Spleen (tissue), 11 donors: ENCODE data around the gene HDAC3. TPM values are rescaled to one million over a fixed set of nuclear protein-coding genes. Genes with fewer than 3 reads are reported as not detected.

ENCODE experiments used
- DNase-seq: peaks from one replicate; pipeline ENCODE4 v3.0.0-alpha.2; 2020
- H3K27ac ChIP-seq, 8 donors: fragments of 200-600 bp; sonication (generic) in 7 of 8; 1 replicate in 4 of 8; 2 replicates in 4 of 8; pipeline versions ENCODE4 v1.5.0 to v1.8.0; 2016 to 2021; ENCODE audit warnings: inconsistent platforms in 4 of 8, mild to moderate bottlenecking in 4 of 8, moderate library complexity in 1 of 8
- H3K27me3 ChIP-seq, 7 donors: fragments of 200-600 bp; sonication (generic) in 6 of 7; replicated peaks in 1 of 7; 1 replicate in 4 of 7; 2 replicates in 3 of 7; pipeline versions ENCODE4 v1.5.0 to v1.8.0; 2016 to 2021; ENCODE audit warnings: inconsistent platforms in 3 of 7, mild to moderate bottlenecking in 1 of 7
- H3K36me3 ChIP-seq, 6 donors: fragments of 200-600 bp; sonication (generic) in 5 of 6; 1 replicate in 4 of 6; 2 replicates in 2 of 6; pipeline versions ENCODE4 v1.5.0 to v1.8.0; 2016 to 2021; ENCODE audit warnings: inconsistent platforms in 2 of 6
- H3K4me1 ChIP-seq, 6 donors: fragments of 200-600 bp; sonication (generic) in 5 of 6; 1 replicate in 3 of 6; 2 replicates in 3 of 6; pipeline versions ENCODE4 v1.5.0 to v1.8.0; 2016 to 2021; ENCODE audit warnings: inconsistent platforms in 3 of 6
- H3K4me3 ChIP-seq, 8 donors: fragments of 200-600 bp; sonication (generic) in 7 of 8; 1 replicate in 4 of 8; 2 replicates in 4 of 8; pipeline versions ENCODE4 v1.5.0 to v1.8.0; 2016 to 2021; ENCODE audit warnings: inconsistent platforms in 4 of 8, mild to moderate bottlenecking in 4 of 8, moderate library complexity in 2 of 8
- H3K9me3 ChIP-seq, 8 donors: fragments of 200-600 bp; sonication (generic) in 7 of 8; 1 replicate in 4 of 8; 2 replicates in 4 of 8; pipeline versions ENCODE4 v1.5.0 to v1.8.0; 2016 to 2021; ENCODE audit warnings: inconsistent platforms in 4 of 8
- CTCF ChIP-seq, 11 experiments: fragments of 200-600 bp in 7 of 11; fragments of 450-650 bp in 4 of 11; sonication (generic) in 4 of 11; IDR thresholded peaks in 8 of 11; conservative IDR thresholded peaks in 3 of 11; 1 replicate in 7 of 11; 2 replicates in 4 of 11; pipeline versions ENCODE4 v1.4.0 to v1.8.0; 2016 to 2021; ENCODE audit warnings: antibody characterized with exemption in 11 of 11, inconsistent platforms in 4 of 11, mild to moderate bottlenecking in 1 of 11
- POLR2A ChIP-seq, 3 donors: fragments of 450-650 bp; IDR thresholded peaks; one replicate each; pipeline ENCODE4 v1.5.1; 2017; ENCODE audit warnings: antibody characterized with exemption in 3 of 3, mild to moderate bottlenecking in 1 of 3
- POLR2AphosphoS5 ChIP-seq, 3 donors: sonication (generic); formaldehyde crosslinking; IDR thresholded peaks; one replicate each; pipeline ENCODE4 v1.5.1; 2017; ENCODE audit warnings: antibody characterized with exemption in 3 of 3
- WGBS, 5 donors: extraction: QIAGEN DNeasy Blood & Tissue Kit in 3 of 5; methylation state at CpG; one replicate each; pipeline versions ENCODE4 v1.1.5 to v1.1.7; 2013 to 2018; 5-methylcytosine and 5-hydroxymethylcytosine counted together
- intact Hi-C: fragments of 100-400 bp; cut with DNase I; formaldehyde crosslinking; loops from one replicate; pipeline ENCODE4 v1.15.0; 2023; ENCODE audit warnings: low total_unique reads
- polyA plus RNA-seq, 3 donors: library from polyadenylated mRNA; stranded (reverse); fragments of 200-250 nt; gene quantifications; one replicate each; pipeline ENCODE4 v1.2.1, GENCODE V29; 2013
- total RNA-seq, 7 donors: library from RNA; depleted of rRNA in 3 of 7; stranded (reverse); fragments of >200 nt in 3 of 7; fragmentation: NEBNext Ultra II Directional in 4 of 7; extraction: Animal tissue kit (Norgen Biotek cat#: 25700) in 4 of 7; gene quantifications; one replicate each; pipeline versions ENCODE4 v1.1.0 to v1.2.1, GENCODE V29; 2016 to 2021
- donor health status: healthy with polysubstance abuse.
- donor health status: DM: no; HTN: no; CAD: no; lungs with moderate emphysema.
- donor health status: DM: no; HTN: no; CAD: no.
- donor health status: Bipolar disorder and iron deficiency.
- donor health status: healthy.
- donor health status: DM: no; HTN: no; CAD: no.
- donor health status: DM: yes; HTN: yes; CAD: no.

Gene HDAC3
- total and polyA plus RNA-seq, 10 donors = 51.1 to 108 (median 64.8) TPM

- no peak for TF ChIP-seq POLR2AphosphoS5 (IDR thresholded peaks at IDR 0.05)
- DNase-seq = no peak
- Histone ChIP-seq H3K36me3 (peaks cover 0 to 78% (median 2%) of the 10 kb centered on the region in 6 donors), H3K4me1 (peaks cover 5 to 9% (median 7%) of the 10 kb centered on the region in 6 donors), H3K4me3 (no peak overlapping the region), H3K27me3 (no peaks in the 10 kb centered on the region), H3K27ac (no peak overlapping the region), H3K9me3 (no peaks in the 10 kb centered on the region)
- WGBS, 5 donors = 88 to 96% (median 88%) methylated on average over 14 to 17 of the region's 17 CpGs
- intact Hi-C loops = no loop called here
Observed at GRCh38 chr5:141662028-141662427, 25.4 kb upstream of the HDAC3 start.

DNA sequence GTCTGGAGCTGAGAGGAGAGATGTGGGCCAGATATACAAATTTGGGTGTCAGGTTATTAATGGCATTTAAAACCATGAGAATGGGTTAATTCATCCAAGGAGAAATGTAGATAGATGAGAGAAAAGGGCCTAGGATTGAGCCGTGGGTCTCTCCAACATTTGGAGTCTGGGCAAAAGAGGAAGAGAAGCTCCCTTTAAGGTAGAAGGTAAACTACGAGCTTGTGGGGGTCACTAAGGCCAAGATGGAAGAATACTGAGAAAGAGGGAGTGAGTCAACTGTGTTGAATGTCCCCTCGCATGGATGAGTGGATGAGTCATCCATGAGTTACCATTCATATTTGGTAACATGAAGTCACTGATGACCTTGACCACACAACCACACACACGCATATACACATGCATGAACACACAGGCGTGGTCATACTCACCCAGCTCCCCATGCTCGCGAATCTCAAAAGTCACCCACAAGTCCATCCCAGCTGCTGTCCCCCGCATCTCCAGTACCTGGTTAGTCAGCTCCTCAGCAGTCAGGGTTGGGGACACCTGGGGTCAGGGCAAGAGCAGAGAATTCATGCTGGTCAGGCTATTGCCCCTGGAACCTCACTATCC lies 21.4 kb upstream of the HDAC3 start:
- H3K27me3 ChIP-seq = no peaks in the 10 kb centered on the region
- WGBS, 5 donors = 71 to 84% (median 75%) methylated on average over 8 of the region's 8 CpGs
- DNase-seq = no peak
- no peak overlapping the region for H3K27ac ChIP-seq
- no peak overlapping the region for H3K4me3 ChIP-seq
- intact Hi-C loops = no loop called here
- no peaks in the 10 kb centered on the region for H3K4me1 ChIP-seq
- no peaks in the 10 kb centered on the region for H3K9me3 ChIP-seq
- TF ChIP-seq POLR2AphosphoS5 (IDR thresholded peaks at IDR 0.05) (no peak), CTCF (IDR thresholded peaks at IDR 0.05 in 8 of 11, conservative IDR thresholded peaks at IDR 0.05 in 3 of 11) (no peak), POLR2A (IDR thresholded peaks at IDR 0.05) (no peak)
- peaks cover 0 to 87% (median 8%) of the 10 kb centered on the region in 6 donors for H3K36me3 ChIP-seq

- WGBS, 5 donors = 96 to 100% (median 97%) methylated on average over 1 of the region's 1 CpG
- Histone ChIP-seq H3K27me3 (no peaks in the 10 kb centered on the region), H3K9me3 (no peaks in the 10 kb centered on the region), H3K4me3 (no peak overlapping the region), H3K36me3 (peaks cover 0 to 81% (median 8%) of the 10 kb centered on the region in 6 donors), H3K27ac (no peak overlapping the region), H3K4me1 (no peaks in the 10 kb centered on the region)
- TF ChIP-seq POLR2AphosphoS5 (IDR thresholded peaks at IDR 0.05) = no peak
- TF ChIP-seq CTCF (IDR thresholded peaks at IDR 0.05 in 8 of 11, conservative IDR thresholded peaks at IDR 0.05 in 3 of 11) = no peak
- TF ChIP-seq POLR2A (IDR thresholded peaks at IDR 0.05) = no peak
- intact Hi-C loops = no loop called here
- DNase-seq = no peak
Observed at GRCh38 chr5:141657404-141657803, 20.8 kb upstream of the HDAC3 start.

GRCh38 chr5:141656396-141656795 lies 19.7 kb upstream of the HDAC3 start:
- intact Hi-C loops = no loop called here
- DNase-seq = no peak
- no peak overlapping the region for H3K27ac ChIP-seq
- H3K27me3 ChIP-seq = no peaks in the 10 kb centered on the region
- no peaks in the 10 kb centered on the region for H3K9me3 ChIP-seq
- no peak for TF ChIP-seq CTCF (IDR thresholded peaks at IDR 0.05 in 8 of 11, conservative IDR thresholded peaks at IDR 0.05 in 3 of 11)
- TF ChIP-seq POLR2A (IDR thresholded peaks at IDR 0.05) = no peak
- TF ChIP-seq POLR2AphosphoS5 (IDR thresholded peaks at IDR 0.05) = no peak
- peaks cover 4 to 9% (median 7%) of the 10 kb centered on the region in 6 donors for H3K4me1 ChIP-seq
- WGBS, 5 donors = 92 to 97% (median 95%) methylated on average over 9 of the region's 9 CpGs
- no peak overlapping the region for H3K4me3 ChIP-seq
- H3K36me3 ChIP-seq = peaks cover 0 to 71% (median 7%) of the 10 kb centered on the region in 6 donors
